ENCODE results near the gene SLC13A3. TPM values are rescaled to one million over a fixed set of nuclear protein-coding genes. Genes with fewer than 3 reads are reported as not detected.

Gene SLC13A3
- total RNA-seq, 1 donor from 2014 or later = 7.9 TPM

- peaks cover 5% of the 10 kb centered on the region for H3K27me3 Mint-ChIP-seq
- no peak for DNase-seq (ENCODE audit: extremely low spot score, unreplicated experiment)
- no peak overlapping the region for H3K4me3 Mint-ChIP-seq
- no peak for TF ChIP-seq CTCF (conservative IDR thresholded peaks at IDR 0.05)
- H3K4me1 Mint-ChIP-seq (ENCODE audit: unreplicated experiment) = peaks cover 20% of the 10 kb centered on the region
- H3K27ac Mint-ChIP-seq = no peak overlapping the region
- H3K9me3 Mint-ChIP-seq = no peaks in the 10 kb centered on the region
- H3K36me3 Mint-ChIP-seq = no peaks in the 10 kb centered on the region
These were observed 45.6 kb upstream of the SLC13A3 start for GRCh38 chr20:46696791-46697279.

- Mint-ChIP-seq H3K4me1 (ENCODE audit: unreplicated experiment) (peaks cover 20% of the 10 kb centered on the region), H3K27ac (peak overlapping the region; percentile 44), H3K9me3 (no peaks in the 10 kb centered on the region), H3K27me3 (peaks cover 5% of the 10 kb centered on the region), H3K36me3 (no peaks in the 10 kb centered on the region), H3K4me3 (no peak overlapping the region)
- no peak for DNase-seq (ENCODE audit: extremely low spot score, unreplicated experiment)
- TF ChIP-seq CTCF (conservative IDR thresholded peaks at IDR 0.05) = no peak
These were observed 44.6 kb upstream of the SLC13A3 start for GRCh38 chr20:46695892-46696291.

- Mint-ChIP-seq H3K4me1 (ENCODE audit: unreplicated experiment) (peaks cover 20% of the 10 kb centered on the region), H3K27me3 (no peaks in the 10 kb centered on the region), H3K4me3 (no peak overlapping the region), H3K27ac (no peak overlapping the region), H3K36me3 (no peaks in the 10 kb centered on the region), H3K9me3 (no peaks in the 10 kb centered on the region)
- TF ChIP-seq CTCF (conservative IDR thresholded peaks at IDR 0.05) = no peak
- no peak for DNase-seq (ENCODE audit: extremely low spot score, unreplicated experiment)
These were observed 43.2 kb upstream of the SLC13A3 start for GRCh38 chr20:46694484-46694883.

- peaks cover 6% of the 10 kb centered on the region for H3K36me3 Mint-ChIP-seq
- peak overlapping the region; percentile 60 for H3K4me3 Mint-ChIP-seq
- no peak overlapping the region for H3K27ac Mint-ChIP-seq
- no peaks in the 10 kb centered on the region for H3K9me3 Mint-ChIP-seq
- H3K27me3 Mint-ChIP-seq = no peaks in the 10 kb centered on the region
- no peak for TF ChIP-seq CTCF (conservative IDR thresholded peaks at IDR 0.05)
- peaks cover 15% of the 10 kb centered on the region for H3K4me1 Mint-ChIP-seq (ENCODE audit: unreplicated experiment)
- no peak for DNase-seq (ENCODE audit: extremely low spot score, unreplicated experiment)
These were observed 39.9 kb upstream of the SLC13A3 start for GRCh38 chr20:46691196-46691595.

- Mint-ChIP-seq H3K4me3 (peak overlapping the region; percentile 93), H3K27ac (peak overlapping the region; percentile 95), H3K4me1 (ENCODE audit: unreplicated experiment) (peaks cover 8% of the 10 kb centered on the region), H3K9me3 (no peaks in the 10 kb centered on the region), H3K36me3 (peaks cover 11% of the 10 kb centered on the region), H3K27me3 (no peaks in the 10 kb centered on the region)
- TF ChIP-seq CTCF (conservative IDR thresholded peaks at IDR 0.05) = no peak
- DNase-seq (ENCODE audit: extremely low spot score, unreplicated experiment) = no peak
These were observed 39.2 kb upstream of the SLC13A3 start for GRCh38 chr20:46690219-46691106.

Measured in type B pancreatic cell (in vitro differentiated cells).